ENCODE results near the gene FRAT2.
A peak's percentile ranks its signal among the peaks of the same experiment; 100 is the strongest.

FRAT2 gene

DNA sequence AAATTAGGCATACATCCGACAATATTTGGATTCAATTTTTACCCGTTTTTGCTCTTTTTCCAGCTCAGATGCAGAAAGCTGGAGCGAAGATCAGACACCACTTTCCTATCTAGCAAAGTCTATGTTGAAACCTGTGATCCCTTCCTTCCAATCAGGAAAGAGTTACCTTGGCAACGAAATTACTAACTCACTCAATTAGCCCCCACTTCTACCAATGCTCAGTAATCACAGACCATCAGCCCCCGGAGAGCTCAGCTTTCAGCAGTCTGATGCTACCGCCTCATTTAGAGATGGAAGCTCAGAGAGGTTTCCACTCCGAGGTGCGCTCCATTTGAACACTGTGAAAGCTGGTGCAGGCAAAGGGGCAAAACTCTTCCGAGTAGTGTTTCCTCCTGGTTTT is 8.8 kb downstream of the FRAT2 start:
- no peak for DNase-seq (ENCODE audit: low spot score)

DNA sequence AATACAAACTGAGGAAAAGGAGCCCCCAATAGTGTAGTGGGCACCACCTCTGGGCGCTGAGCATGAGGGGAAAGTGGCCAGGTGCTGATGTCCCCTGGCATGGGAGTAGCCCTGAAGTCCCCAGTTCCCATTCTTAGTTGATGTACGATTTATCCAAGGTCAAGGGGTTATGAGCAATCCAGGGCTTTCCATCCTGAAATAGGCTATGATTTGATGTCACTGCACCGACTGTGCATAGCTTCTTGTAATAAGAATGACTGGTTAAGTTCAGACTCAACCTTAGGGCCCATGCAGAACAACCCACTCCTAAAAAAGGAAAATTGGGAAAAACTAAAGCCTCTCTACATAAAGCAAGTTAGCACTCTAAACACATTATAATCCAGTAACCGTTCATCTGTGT is 11.0 kb downstream of the FRAT2 start:
- DNase-seq (ENCODE audit: low spot score) = no peak

DNA sequence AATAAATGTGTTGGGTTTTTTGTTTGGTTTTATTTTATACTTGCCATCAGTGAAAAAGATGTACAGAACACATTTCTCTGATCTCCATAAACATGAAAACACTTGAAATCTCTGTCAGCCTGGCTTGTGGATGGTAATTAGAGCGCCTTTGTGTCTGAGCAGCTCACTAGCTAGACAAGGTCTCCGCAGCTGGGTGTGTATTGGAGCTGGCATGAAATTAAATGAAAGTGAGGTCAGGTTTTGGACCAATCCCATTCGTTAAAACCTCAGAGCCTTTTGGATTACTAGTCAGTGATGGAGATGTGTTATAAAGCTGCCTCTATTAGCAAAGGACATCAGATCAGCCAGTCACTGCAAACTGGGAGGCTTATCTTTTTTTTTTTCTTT is 12.7 kb downstream of the FRAT2 start:
- peak; percentile 74 for DNase-seq (ENCODE audit: low spot score)

DNA sequence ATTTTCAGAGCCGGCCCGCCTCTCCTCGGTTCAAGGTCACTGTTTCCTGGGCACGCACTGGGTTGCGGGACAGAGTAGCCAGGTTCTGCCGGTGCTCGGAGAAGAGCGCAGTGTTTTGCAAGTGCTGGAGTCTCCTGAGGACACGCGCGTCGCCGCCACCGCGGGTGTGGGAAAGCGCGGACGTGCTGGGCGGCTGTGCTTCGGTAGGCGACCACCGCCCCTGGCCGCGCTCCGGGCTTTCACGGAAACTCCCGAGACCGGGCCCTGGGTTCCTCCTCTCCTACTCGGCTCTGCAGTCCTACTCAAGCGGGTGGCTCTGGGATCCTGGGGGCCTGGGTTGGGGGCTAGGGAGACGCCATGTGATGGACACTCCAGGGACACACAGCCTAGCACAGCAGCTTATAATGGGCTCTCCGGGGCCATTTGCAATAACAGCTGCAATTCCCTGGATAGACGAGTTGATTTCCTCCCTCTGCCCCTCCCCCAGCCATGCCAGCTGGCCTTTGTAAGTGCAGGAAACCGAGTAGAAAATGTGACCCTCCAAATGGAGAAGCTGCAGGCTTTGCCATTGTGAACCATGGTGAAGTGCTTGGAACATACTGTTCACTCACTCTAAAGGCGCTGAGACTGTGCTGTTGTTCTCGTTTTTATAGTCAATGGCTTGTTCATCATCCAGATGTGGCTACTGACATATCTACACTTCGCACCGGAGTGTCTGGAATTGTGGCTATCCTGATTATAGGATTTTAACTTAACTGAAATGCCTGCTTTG is 13.3 kb downstream of the FRAT2 start:
- DNase-seq (ENCODE audit: low spot score) = peak; percentile 74

DNA sequence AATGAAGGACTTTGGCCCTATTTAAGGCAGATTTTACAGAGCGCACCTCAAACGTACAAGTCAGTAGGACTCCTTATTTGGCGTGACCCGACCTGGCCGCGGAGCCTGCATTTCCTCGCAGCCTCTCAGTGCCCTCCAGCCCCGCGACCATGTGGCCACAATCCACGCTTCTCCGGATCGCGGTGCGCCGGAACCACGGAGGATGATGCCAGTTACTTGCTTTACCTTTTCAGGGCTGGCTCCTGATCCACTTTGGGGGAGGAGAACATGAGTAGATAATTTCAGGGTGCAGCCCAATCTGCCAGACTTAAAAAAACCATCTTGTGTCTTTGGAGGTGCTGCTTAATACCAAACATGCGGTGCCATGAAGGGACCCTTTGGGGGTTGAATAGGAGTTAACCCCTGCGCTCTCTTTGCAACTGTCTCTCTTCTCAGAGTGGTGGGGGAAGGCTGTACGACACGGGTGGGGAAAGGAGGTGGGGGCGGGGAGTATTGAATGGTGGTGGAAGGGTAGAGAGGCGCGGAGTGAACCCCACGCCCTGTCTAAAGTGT is 14.0 kb downstream of the FRAT2 start:
- peak; percentile 15 for DNase-seq (ENCODE audit: low spot score)

DNA sequence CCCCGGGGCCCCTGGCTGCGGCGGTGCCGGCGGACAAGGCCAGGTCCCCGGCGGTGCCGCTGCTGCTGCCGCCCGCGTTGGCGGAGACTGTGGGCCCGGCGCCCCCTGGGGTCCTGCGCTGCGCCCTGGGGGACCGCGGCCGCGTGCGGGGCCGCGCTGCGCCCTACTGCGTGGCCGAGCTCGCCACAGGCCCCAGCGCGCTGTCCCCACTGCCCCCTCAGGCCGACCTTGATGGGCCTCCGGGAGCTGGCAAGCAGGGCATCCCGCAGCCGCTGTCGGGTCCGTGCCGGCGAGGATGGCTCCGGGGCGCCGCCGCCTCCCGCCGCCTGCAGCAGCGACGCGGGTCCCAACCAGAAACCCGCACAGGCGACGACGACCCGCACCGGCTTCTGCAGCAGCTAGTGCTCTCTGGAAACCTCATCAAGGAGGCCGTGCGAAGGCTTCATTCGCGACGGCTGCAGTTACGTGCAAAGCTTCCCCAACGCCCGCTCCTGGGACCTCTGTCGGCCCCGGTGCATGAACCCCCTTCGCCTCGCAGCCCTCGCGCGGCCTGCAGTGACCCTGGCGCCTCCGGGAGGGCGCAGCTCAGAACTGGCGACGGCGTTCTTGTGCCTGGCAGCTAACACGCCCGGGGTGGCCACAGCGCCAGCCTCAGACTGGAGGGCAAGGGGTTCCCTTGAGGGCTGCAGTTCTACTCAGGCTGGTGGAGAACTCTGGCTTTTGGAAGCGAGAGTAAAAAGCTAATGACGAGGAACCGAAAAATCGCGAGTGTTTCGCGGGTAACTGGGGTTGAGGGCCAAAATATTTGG is 14.7 kb downstream of the FRAT2 start:
- peak; percentile 67 for DNase-seq (ENCODE audit: low spot score)

DNA sequence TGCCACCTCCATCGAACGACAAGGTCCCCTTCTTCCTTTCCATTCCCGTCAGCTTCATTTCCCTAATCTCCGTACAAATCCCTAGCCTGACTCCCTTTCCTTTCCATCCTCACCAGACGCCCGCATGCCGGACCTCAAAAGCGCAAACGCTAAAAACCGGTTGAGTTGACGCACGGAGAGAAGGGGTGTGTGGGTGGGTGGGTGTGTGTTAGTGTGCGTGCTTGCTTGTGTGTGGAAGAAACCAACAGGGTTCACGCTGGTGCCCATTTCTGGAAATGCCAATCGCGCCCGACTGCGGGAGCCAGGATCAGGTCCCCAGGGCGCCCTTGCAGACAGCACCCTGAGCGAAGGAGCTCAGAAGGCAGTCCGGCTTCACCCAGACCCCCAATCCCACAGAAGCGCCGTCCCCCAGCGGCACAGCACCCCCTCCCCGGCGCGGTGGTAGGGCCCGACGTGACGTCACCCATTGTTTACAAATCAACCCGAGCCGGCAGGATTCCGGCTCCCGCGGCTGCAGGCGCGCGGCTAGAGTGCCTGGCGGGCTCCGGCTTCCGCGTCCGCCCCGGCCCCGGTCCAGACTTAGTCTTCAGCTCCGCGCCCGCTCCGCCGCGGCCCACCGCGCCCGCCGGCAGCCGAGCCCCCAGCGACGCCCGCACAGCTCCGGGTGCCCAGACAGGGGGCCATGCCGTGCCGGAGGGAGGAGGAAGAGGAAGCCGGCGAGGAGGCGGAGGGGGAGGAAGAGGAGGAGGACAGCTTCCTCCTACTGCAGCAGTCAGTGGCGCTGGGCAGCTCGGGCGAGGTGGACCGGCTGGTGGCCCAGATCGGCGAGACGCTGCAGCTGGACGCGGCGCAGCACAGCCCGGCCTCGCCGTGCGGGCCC is 15.5 kb downstream of the FRAT2 start, which contains the start of gene FRAT1:
TSS of gene FRAT1 (plus strand) at position 500 of the 880 bp plus-strand sequence. CDS start at position 683, 183 bp downstream.
- peak; percentile 87 for DNase-seq (ENCODE audit: low spot score)

DNA sequence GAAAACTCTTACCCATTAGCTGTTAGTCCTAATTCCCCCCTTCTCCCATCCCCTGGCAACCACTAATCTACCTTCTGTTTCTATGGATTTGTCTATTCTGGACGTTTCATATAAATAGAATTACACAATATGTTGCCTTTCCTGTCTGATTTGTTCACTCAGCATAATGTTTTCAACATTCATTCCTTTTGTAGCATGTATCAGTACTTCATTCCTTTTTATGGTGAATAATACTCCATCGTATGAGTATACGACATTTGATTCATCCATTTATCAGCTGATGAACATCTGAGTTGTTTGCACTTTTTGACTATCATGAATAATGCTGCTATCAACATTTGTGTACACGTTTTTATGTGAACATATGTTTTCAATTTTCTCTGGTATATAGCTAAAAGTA is 19.9 kb downstream of the FRAT2 start:
- no peak for DNase-seq (ENCODE audit: low spot score)

DNA sequence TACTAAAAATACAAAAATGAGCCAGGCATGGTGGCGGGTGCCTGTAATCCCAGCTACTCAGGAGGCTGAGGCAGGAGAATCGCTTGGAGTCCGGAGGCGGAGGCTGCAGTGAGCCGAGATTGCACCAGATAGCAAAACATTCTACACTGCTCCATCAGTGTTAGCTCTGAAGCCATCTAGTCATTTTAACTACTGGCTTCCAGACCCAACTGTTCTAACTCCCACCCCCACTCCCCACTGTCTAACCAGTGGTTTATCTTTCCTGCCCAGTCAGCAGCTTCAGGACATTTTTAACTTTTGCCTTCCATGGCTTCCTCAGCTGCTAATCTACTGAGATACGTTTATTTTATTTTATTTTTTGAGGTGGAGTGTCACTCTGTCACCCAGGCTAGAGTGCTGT is 21.6 kb downstream of the FRAT2 start:
- no peak for DNase-seq (ENCODE audit: low spot score)

DNA sequence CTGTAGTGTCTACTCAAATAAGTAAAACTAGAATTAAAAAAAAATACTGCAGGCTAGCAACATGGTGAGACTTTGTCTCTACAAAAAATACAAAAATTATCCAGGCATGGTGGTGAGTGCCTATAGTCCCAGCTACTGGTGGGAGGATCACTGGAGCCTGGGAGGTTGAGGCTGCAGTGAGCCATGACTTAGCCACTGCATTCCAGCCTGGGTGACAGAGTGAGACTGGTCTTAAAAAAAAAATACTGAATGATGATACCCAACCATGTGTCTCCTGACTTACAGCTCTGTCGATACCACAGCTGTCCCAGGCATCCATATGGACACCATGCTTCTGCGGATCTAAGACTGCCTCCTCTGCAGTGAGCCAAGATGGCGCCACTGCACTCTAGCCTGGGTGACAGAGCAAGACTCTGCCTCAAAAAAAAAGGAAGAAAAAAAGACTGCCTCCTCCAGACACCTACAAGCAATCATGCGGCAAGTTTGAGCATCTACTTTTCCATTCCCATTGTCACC is 23.4 kb downstream of the FRAT2 start:
- DNase-seq (ENCODE audit: low spot score) = no peak

DNA sequence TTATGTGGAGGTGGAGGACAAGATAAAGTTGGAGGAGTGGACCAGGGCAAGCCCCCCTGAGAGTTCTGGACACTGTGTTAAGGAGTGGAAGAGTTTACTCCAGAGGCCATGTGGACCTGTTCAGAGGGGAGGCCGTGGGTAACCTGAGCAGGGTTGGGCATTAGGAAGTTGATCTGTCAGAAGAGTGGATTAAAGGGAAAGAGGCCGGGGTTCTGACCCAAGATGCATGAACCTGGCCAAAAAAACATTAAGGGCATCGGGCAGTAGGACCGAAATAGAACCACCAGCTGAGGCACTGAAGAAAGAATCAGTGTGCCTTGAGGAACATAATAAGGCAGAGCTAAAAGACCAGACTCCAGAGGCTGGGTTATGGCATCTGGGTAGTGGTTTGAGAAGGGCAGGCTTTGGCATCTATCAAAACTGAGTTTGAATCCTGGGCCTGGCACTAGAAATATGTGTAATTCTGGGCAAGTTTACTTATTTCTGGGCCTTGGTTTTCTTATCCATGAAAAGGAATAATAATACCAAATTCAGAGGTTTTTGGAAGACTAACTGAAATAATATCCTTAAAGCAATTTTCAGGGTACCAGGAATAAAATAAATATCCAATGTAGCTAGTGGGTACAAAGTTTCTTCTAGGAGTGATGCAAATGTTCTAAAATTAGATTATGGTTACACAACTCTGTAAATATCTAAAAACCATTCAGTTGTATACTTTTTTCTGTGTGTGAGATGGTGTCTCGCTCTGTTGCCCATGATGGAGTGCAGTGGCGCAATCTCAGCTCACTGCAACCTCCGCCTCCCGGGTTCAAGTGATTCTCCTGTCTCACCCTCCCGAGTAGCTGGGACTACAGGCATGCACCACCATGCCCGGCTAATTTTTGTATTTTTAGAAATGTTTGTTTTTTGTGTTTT is 26.4 kb downstream of the FRAT2 start:
- no peak for DNase-seq (ENCODE audit: low spot score)

DNA sequence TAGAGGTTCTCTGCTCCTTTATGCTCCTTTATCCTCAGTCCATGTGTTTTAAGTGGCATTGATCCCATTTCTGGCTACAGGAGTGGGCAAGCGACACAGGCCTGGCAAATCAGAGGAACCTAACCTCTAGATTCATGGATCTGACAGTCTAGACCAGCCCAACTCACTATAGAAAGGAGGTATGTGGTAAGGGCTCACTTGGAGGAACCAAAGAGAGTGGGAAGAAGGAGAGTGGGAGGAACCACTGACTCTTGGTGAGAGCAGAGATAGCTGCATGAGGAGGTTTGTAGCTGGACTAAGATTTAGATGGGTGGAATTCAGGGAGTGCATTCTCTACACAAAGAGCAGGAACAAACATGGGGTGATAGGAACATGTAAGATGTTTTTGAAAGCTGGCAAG is 27.1 kb downstream of the FRAT2 start:
- DNase-seq (ENCODE audit: low spot score) = no peak

DNA sequence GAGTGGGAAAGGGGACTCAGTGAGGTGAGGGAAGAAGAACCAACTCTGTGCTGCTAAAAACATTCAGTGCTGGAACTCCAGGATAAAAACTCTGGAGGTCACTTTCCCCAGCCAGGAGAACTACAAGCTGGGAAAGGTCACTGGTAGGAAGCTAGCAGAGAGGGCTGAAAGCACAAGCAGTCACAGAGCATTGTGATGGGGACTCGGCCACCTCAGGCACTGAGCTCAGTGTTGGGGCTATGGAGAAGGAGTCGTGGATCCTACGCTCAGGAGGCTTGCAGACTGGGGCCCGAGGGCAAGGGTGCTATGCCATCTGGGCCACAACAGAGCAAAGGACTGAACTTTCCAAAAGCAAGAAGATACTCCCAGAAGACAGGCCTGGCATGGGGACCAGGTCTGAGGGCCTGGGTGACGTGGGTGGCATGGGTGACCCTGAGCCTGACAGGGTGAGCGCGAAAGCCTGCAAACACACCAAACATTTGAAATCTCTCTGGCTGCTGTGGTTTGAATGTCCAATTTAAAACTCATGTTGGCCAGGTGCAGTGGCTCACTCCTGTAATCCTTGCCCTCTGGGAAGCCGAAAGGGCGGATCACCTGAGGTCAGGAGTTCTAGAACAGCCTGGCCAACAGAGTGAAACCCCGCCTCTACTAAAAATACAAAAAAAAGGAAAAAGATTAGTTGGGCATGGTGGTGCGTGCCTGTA is 32.3 kb downstream of the FRAT2 start:
- no peak for DNase-seq (ENCODE audit: low spot score)

DNA sequence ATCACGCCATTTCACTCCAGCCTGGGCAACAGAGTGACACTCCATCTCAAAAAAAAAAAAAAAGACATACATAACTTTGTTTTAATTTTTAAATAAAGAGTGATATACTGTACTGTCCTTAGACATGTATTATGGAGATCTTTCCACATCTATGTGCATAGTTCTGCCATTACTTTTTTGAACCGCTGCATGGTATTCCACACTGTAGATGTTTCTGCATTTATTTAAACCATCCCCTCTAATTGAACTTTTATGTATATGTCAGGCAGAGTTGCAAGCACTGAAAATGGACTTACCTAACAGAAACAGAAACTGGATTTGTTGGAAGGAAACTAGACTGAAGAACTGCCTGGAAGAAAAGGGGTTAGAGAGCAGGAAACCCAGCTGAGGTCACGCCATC is 33.5 kb downstream of the FRAT2 start:
- no peak for DNase-seq (ENCODE audit: low spot score)

DNA sequence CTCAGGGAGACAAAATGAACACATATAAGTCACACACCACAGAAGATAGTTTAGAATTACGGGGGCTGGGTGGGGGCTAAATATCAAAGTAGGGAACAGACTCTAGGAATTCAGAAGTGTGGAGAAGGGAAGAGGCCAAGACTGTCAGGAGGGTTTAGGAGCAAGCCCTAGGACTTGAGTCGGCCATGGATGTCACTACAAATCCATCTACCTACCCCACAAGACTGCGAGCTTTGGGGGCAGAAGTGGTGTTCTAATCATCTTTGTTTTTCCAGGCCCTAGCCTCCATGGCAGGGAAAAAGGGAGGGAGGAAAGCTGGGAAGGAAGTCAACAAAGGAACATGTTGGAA is 36.3 kb downstream of the FRAT2 start:
- no peak for DNase-seq (ENCODE audit: low spot score)

DNA sequence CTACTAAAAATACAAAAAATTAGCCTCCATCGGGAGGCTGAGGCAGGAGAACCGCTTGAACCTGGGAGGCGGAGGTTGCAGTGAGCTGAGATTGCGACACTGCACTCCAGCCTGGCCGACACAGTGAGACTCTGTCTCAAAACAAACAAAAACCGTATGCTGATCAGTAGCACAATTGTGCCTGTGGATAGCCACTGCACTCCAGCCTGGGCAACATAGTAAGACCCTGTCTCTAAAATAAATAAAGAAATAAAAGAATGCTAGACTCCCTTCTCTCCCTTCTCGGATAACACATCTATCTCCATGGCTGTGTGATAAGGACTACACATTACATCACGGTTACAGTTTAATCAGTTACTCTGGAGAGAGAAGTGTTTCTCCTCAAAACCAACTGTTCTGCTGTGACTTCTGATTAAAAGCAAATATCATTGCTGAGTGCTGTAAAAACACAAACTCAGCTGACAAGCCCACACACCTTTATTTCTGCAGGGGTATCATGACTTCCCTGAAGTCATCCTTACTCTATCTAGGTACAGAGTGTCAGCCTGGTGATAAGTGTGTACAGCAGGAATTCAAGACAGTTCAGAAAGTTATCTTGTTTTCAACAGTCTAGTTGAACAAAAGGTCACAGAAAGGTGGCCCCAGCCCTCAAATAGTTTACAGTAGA is 36.8 kb downstream of the FRAT2 start:
- no peak for DNase-seq (ENCODE audit: low spot score)

DNA sequence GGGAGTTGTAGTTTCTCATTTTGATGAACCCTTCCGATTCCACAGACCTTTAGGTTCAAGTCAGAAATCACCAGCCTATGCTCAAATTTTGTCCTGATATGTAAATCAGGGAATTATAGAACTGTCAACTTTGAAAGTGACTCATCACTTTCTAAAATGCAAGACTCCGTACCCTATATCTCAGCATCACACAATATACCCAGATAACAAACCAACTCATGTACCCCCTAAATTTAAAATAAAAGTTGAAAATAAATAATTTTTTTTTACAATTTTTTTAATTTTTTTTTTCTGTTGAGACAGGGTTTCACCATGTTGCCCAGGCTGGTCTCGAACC is 41.7 kb downstream of the FRAT2 start:
- no peak for DNase-seq (ENCODE audit: low spot score)

DNA sequence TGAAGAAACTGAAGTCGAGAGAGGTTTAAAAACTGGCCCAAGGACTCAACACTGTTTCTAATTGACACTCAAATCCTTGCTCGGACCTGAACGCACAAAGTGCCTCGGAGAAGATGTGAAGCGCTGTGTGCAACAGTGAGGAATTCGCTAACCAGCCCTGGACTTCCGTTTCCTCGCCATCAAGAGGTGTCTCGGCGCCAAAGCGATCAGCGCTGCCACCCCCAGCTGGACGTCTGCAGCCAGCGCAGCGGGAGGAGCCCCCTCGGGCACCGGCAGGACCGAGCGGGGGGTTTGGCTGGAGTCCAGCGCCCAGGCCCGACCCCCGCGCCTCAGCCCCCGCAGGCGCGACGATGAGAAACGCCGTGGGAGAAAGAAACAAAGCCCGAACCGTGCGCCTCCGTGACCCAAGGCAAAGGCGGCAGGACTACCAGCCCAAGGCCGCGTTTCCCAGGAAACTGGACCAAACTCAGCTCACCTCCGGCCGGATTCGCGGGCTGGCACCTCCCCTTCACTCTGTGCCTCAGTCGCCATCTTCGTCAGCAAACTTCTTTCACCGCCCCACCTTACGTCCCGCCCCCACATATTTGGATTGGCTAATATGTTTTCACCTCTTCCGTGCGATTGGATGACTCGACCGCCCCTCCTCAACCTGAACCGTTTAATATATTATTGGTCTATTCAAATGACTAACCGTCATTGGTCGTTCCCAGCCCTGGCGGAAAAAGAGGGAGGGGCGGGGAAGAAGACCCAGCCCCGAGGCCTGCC is 42.2 kb downstream of the FRAT2 start, which contains the start of gene ARHGAP19:
TSS of gene ARHGAP19 (minus strand) at position 541 of the 765 bp plus-strand sequence. CDS start at position 531, 10 bp downstream.
- DNase-seq (ENCODE audit: low spot score) = peak; percentile 98
